MV-4-11 (cell line): ENCODE results near the gene ATPAF2.
"Not testable (repeated sequence)": the region's sequence is repeated elsewhere in the genome, so short reads cannot be mapped to it uniquely, and the experiment has no call there.

Experiments used
- DNase-seq: peaks from one replicate; lab custom pipeline; 2025; lab: John Stamatoyannopoulos, UW

The ATPAF2 gene

DNA sequence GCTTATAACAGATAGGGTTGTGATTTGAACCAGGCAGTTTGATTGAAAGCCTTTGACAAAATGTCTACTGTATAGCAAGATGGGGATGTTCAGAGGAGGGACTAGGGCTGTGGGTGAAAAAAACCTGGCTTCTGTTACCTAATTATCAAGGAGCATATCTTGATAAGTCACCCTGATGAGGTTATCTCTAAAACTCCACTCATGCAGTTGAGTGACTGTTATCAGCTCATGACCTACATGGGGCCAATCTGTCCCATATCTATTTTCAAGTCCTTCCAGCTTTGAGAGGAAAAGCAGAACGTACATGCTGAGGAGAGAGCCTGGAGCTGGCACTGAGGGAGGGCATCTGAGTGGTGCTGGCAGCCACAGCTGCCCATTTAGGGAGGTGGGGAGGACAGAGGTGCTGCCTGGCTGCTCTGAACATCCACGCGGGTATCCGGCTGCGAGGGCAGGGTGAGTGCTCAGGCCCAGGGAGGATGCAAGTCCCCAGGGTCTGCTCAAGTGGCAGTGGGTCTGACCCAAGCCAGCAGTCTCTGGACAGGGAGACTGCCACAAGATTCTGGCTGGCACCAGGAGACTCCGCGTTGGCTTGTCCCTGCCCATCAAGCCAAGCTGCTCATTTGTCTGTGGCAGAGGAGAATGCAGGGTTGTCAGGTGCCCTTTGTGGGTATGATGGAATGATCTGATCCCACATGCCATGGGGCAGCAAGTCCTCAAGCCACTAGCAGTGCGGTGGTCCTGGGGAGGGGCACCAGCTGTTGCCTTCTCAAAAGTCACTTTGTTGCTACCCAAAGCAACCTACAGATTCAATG lies 29.2 kb downstream of the ATPAF2 start:
- DNase-seq: no peak

- no peak for DNase-seq
Measured at GRCh38 chr17:18008496-18009268, 30.3 kb downstream of the ATPAF2 start.

- DNase-seq: no peak
Measured at GRCh38 chr17:18006495-18007239, 32.3 kb downstream of the ATPAF2 start.

DNA sequence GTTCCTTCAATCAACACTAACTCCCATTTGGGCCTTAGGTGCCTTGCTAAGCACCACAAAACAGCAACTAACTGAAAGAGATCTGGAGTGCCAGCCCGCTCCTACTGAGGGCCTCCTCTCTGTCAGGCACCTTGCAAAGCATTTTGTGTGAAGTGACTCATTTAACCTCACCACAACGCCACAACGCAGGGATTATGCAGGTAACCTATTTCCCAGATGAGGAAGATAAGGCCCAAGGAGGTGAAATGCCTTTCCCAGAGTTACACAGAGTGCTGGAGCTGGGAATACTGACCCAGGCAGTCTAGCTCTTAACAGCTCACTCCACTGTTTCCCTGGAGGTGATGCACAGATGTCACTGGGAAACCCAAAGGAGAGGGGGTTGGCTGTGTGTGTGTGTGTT lies 33.5 kb downstream of the ATPAF2 start:
- no peak for DNase-seq

DNA sequence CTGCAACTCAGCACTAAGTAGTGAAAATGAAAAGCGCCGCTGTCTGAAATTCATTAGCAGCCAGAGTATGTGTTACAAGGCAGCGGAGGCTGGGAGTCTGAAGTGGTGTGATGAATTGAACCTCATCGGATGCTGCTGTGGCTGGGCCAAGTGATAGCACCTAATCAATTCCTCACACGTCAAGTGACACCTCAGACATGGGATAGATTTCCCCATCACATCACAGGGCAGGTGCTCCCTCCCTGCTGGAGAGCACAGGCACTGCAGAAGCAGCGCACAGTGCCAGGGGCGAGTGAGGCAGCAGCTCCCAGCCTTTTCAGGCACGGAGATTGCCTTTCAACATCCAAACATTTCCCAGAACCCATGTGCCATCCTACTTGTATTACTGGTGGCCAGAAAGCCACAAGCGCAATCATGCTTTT lies 34.1 kb downstream of the ATPAF2 start:
- DNase-seq: no peak

- DNase-seq: no peak
Measured at GRCh38 chr17:18004345-18004744, 34.6 kb downstream of the ATPAF2 start.

- no peak for DNase-seq
Measured at GRCh38 chr17:18002171-18002570, 36.8 kb downstream of the ATPAF2 start.

DNA sequence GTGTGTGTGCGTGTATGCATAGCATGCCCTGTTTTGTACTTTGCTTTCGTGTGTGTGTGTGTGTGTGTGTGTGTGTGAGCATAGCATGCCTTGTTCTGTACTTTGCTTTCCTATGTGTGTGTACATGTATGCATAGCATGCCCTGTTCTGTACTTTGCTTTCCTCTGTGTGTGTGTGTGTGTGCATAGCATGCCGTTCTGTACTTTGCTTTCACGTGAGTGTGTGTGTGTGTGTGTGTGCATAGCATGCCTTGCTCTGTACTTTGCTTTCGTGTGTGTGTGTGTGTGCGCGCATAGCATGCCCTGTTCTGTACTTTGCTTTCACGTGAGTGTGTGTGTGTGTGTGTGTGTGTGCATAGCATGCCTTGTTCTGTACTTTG lies 38.9 kb downstream of the ATPAF2 start:
- no peak for DNase-seq

GRCh38 chr17:17999364-18000029 lies 39.5 kb downstream of the ATPAF2 start:
- no peak for DNase-seq

- no peak for DNase-seq
Measured at GRCh38 chr17:17998934-17999333, 40.0 kb downstream of the ATPAF2 start.

GRCh38 chr17:17995887-17996286 lies 43.1 kb downstream of the ATPAF2 start:
- DNase-seq: not testable (repeated sequence)

DNA sequence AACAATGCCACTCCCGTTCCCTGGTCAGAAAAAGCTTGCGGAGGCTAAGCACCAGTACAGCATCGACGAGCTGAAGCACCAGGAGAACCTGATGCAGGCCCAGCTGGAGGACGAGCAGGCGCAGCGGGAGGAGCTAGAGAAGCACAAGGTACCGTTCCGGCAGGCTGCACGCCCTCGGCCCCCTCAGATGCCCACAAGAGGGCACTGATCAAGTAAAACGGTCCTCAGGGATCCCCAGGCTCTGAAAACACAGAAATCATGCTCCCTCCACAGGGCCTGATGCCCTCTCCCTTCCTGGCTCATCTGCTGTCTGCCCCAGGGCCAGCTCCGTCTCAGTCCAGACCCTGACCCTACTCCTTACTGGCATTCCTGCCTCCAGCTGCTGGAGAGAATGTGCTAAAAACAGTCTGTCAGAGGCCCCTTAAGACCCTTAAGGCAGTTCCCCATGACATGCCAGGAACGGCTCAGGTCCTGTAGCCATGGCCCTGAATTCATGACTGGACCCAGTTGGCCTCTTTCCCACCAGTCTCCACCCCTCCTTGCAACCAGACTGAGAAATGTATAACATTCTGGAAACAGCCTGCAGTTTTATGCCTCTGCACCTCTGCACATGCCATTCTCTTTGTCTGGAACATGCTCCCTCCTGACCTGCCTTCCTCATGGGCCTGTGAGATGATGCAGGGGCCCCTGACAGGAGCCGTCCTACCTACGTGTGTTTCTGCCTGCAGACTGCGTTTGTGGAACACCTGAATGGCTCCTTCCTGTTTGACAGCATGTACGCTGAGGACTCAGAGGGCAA lies 44.5 kb downstream of the ATPAF2 start:
- no peak for DNase-seq

- no peak for DNase-seq
Measured at GRCh38 chr17:17993852-17994251, 45.1 kb downstream of the ATPAF2 start.

DNA sequence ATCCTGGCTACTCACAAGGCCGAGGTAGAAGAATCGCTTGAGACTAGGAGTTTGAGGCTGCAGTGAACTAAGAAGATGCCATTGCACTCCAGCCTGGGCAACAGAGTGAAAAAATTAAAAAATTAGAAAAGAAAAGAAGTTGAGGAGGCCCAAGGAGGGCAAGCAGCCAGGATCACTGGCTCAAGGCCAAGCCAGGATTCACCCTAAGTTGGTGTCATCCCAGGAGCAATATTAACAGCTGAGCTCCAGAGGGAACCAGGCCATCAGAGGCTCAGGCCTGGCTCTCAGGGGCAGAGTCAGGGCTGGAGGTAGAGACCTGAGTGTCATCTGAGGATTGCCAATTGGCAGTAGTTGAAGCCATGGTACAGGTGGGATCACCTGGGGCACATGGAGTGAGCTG lies 45.6 kb downstream of the ATPAF2 start:
- no peak for DNase-seq

GRCh38 chr17:17990282-17990681 lies 48.7 kb downstream of the ATPAF2 start:
- no peak for DNase-seq

DNA sequence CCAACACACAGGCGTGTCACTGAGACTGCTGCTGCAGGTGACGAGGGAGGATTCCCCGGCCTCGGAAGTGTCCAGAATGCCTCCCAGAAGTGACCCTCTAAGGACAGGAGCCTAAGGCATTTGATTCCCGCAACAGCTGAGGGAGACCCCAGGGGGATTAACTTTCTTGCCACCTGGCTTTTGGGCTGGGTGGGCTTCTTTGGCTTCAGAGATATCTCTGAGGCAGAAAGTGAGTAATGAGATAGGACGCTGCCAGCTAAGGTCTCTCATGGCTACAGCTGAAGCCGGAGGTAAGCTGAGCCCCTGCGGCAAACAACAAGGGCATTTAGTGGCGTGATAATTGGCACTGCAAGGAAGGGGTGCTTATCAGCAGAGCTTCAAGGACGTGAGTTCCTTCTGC lies 49.4 kb downstream of the ATPAF2 start:
- DNase-seq: no peak

DNA sequence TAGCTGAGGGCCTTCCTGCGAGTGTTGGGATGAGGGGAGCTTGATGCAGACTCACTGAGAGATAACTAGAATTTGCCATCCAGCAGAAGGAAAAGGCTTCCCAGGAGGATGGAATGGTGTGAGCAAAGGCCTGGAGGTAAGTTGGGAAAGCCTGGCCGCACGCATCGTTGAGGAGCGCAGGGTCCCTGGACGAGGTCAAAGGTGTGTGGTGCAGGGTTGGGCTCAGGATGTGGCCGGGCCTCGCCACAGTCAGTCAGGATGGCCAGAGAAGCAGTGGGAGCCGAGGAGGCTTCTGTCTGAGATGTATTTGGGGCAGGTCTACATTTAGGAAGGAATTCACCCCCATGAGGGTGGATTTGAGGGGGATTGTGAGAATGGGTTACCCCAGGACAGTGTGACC lies 49.9 kb downstream of the ATPAF2 start:
- DNase-seq: no peak

- DNase-seq: no peak
Measured at GRCh38 chr17:17988427-17988945, 50.5 kb downstream of the ATPAF2 start.

DNA sequence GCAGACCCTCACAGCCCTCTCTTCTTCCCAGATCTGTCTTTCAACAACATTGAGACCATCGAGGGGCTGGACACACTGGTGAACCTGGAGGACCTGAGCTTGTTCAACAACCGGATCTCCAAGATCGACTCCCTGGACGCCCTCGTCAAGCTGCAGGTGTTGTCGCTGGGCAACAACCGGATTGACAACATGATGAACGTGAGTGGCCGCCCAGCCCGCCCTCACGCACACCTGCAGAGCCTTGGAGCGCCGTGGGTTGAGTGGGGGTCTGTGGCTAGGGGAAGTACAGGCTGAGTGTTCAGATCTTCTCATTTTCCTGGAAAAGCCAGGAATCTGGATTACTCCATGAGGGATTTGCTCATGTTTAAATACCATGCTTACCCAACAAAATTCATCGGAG lies 51.1 kb downstream of the ATPAF2 start:
- no peak for DNase-seq

DNA sequence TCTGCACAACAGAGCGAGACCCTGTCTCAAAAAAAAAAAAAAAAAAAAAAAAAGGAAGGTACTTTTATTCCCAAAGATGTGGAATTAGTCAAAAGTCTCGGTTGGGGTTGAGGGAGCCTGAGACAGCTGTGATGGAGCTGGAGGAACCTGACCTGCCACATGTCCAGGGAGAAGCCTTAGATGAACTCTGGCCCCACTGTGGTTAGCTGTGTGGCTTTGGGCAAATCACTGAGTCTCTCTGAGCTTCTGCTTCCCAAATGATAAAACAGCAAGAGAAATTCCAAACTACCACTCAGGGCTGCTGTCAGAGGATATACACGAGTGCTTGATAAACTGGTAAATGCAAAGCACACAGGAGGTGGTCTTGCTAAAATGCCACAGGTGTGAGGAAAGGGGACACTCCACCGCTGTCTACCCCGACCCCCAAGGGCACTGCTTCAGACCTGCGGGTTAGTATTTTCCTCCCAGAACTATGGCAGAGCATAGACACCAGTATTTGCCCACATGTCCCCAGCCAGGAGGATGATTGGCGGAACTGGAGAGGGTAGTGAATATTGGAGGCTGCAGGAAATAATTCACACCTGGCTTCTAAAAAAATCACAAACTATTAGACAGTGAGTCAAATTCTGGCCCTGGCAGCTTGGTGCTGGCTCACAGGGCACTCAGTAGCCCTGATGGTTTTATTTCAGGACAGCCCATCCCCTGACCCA lies 51.6 kb downstream of the ATPAF2 start:
- DNase-seq: no peak
